Endothelial cell of umbilical vein (primary cell): Measurements from ENCODE around the gene AIF1L. TPM values are rescaled to one million over a fixed set of nuclear protein-coding genes. Genes with fewer than 3 reads are reported as not detected.

Experiments
- BruUV-seq: library from RNA; stranded (reverse); fragments of 400-500 nt; replicated peaks from 2 replicates; lab custom pipeline; 2021; lab: Mats Ljungman, UMichigan
- CTCF ChIA-PET: fragments of 300-600, 350-600 bp; sonication (Branson Sonifier 250); formaldehyde crosslinking; loops from one replicate; lab custom pipeline; 2021; ENCODE audit warnings: antibody characterized with exemption, inconsistent platforms; lab: Charles Lee
- POLR2A ChIA-PET: fragments of 300-600, 350-600 bp; sonication (Branson Sonifier 250); formaldehyde crosslinking; loops from one replicate; lab custom pipeline; 2021; ENCODE audit warnings: antibody characterized with exemption, inconsistent platforms; lab: Charles Lee
- DNase-seq: peaks from one replicate; pipeline ENCODE4 v3.0.0-alpha.2; 2011; ENCODE audit warnings: low read depth, low spot score
- FAIRE-seq: peaks from 2 replicates; lab custom pipeline; 2011; peaks lifted over from hg19 to GRCh38; lab: Jason Lieb, UNC
- H2AFZ ChIP-seq: 2 replicates; pipeline ENCODE4 v1.6.0; 2012; ENCODE audit warnings: low read depth, low read length, control low read depth, inconsistent platforms
- H3K27ac ChIP-seq: 2 replicates; pipeline ENCODE4 v1.5.1; 2011; ENCODE audit warnings: low read depth, mild to moderate bottlenecking, control low read depth, low read length, moderate library complexity; ENCODE audit not compliant: insufficient read depth
- H3K27me3 ChIP-seq, 2 experiments: 2 replicates each; pipeline versions ENCODE4 v1.6.0 to v1.6.1; 2011; ENCODE audit warnings: low read length in 2 of 2, mixed read lengths in 1 of 2; ENCODE audit not compliant: control insufficient read depth in 2 of 2, insufficient read depth in 2 of 2
- H3K36me3 ChIP-seq, 2 experiments: 2 replicates in 1 of 2; 3 replicates in 1 of 2; pipeline ENCODE4 v1.5.1; 2011; ENCODE audit warnings: low read length in 2 of 2, mild to moderate bottlenecking in 1 of 2, moderate library complexity in 1 of 2; ENCODE audit not compliant: control insufficient read depth in 2 of 2, insufficient read depth in 2 of 2; ENCODE audit errors: extremely low read depth in 1 of 2
- H3K4me1 ChIP-seq: 3 replicates; pipeline ENCODE4 v1.5.1; 2011; ENCODE audit warnings: mild to moderate bottlenecking, low read length; ENCODE audit not compliant: control insufficient read depth, insufficient read depth; ENCODE audit errors: extremely low read depth
- H3K4me2 ChIP-seq: 2 replicates; pipeline ENCODE4 v1.6.1; 2011; ENCODE audit warnings: low read length, control low read depth, mixed read lengths; ENCODE audit not compliant: insufficient read depth
- H3K4me3 ChIP-seq, 3 experiments: fragments of 200-600 bp in 1 of 3; sonication (generic), shearing (Covaris generic) in 1 of 3; replicated peaks in 1 of 3; 2 replicates each; pipeline ENCODE4 v1.5.1; 2011 to 2016; ENCODE audit warnings: control low read depth in 3 of 3, low read length in 3 of 3, mild to moderate bottlenecking in 2 of 3, inconsistent platforms in 1 of 3, low read depth in 1 of 3, moderate library complexity in 1 of 3; ENCODE audit not compliant: insufficient read depth in 1 of 3
- H3K79me2 ChIP-seq: 2 replicates; pipeline ENCODE4 v1.6.0; 2012; ENCODE audit warnings: low read length, inconsistent platforms; ENCODE audit not compliant: control insufficient read depth, insufficient read depth
- H3K9ac ChIP-seq: replicated peaks from 2 replicates; pipeline ENCODE3; 2011; ENCODE audit warnings: low read length, control low read depth; ENCODE audit not compliant: insufficient read depth; ENCODE audit errors: extremely low read depth
- H3K9me1 ChIP-seq: replicated peaks from 3 replicates; pipeline ENCODE4 v1.6.0; 2011; ENCODE audit warnings: mild to moderate bottlenecking, low read length; ENCODE audit not compliant: control insufficient read depth, insufficient read depth; ENCODE audit errors: extremely low read depth
- H3K9me3 ChIP-seq: replicated peaks from 2 replicates; pipeline ENCODE4 v1.5.1; 2012; ENCODE audit warnings: low read length, inconsistent platforms; ENCODE audit not compliant: control insufficient read depth, insufficient read depth
- H4K20me1 ChIP-seq: replicated peaks from 2 replicates; pipeline ENCODE3; 2011; ENCODE audit warnings: mild to moderate bottlenecking, low read length; ENCODE audit not compliant: control insufficient read depth, insufficient read depth; ENCODE audit errors: extremely low read depth
- CTCF ChIP-seq, 2 donors: IDR thresholded peaks; 1 replicate in 1 of 2; 2 replicates in 1 of 2; pipeline ENCODE4 v1.5.1; 2011; ENCODE audit warnings: low read length in 2 of 2, mild to moderate bottlenecking in 2 of 2, moderate library complexity in 2 of 2, control low read depth in 1 of 2, inconsistent platforms in 1 of 2, low read depth in 1 of 2; ENCODE audit not compliant: insufficient read depth in 1 of 2; ENCODE audit errors: extremely low read depth in 1 of 2
- EZH2 ChIP-seq: IDR thresholded peaks from 2 replicates; pipeline ENCODE4 v1.6.1; 2012; ENCODE audit warnings: borderline replicate concordance, low read depth, mild to moderate bottlenecking, moderate library complexity, low read length, inconsistent platforms; ENCODE audit not compliant: severe bottlenecking
- FOS ChIP-seq: IDR thresholded peaks from 2 replicates; pipeline ENCODE4 v1.6.1; 2011; ENCODE audit warnings: mild to moderate bottlenecking, low read length, moderate library complexity, borderline replicate concordance; ENCODE audit not compliant: insufficient read depth
- GATA2 ChIP-seq: IDR thresholded peaks from 2 replicates; pipeline ENCODE4 v1.7.0; 2011; ENCODE audit warnings: low read depth, mild to moderate bottlenecking, moderate library complexity, mixed read lengths, low read length; ENCODE audit not compliant: insufficient read length, insufficient read depth
- JUN ChIP-seq: IDR thresholded peaks from 2 replicates; pipeline ENCODE4 v1.6.1; 2011; ENCODE audit warnings: borderline replicate concordance, low read depth; ENCODE audit not compliant: insufficient read length, insufficient read depth
- MAX ChIP-seq: IDR thresholded peaks from 2 replicates; pipeline ENCODE4 v1.6.1; 2011; ENCODE audit not compliant: insufficient read depth, insufficient read length
- MYC ChIP-seq: IDR thresholded peaks from one replicate; pipeline ENCODE4 v1.6.1; 2011; ENCODE audit warnings: mild to moderate bottlenecking, low read depth, low read length
- POLR2A ChIP-seq: IDR thresholded peaks from 2 replicates; pipeline ENCODE4 v1.6.1; 2012; ENCODE audit warnings: low read depth, mild to moderate bottlenecking, control low read depth, low read length
- POLR2AphosphoS5 ChIP-seq: IDR thresholded peaks from 2 replicates; pipeline ENCODE4 v1.6.1; 2012; ENCODE audit warnings: low read depth, mild to moderate bottlenecking, control low read depth, low read length, moderate library complexity; ENCODE audit not compliant: insufficient read depth
- dilution Hi-C: fragments of 300-500 bp; cut with MboI; formaldehyde crosslinking; loops from one replicate; pipeline ENCODE4 v1.15.0; 2019; ENCODE audit warnings: low sequenced_read_pairs; ENCODE audit not compliant: extremely low pct_ligation_motif_present
- intact Hi-C: fragments of 100-400 bp; cut with micrococcal nuclease; formaldehyde crosslinking; loops from one replicate; pipeline ENCODE4 v1.10.0; 2022
- polyA plus RNA-seq, 4 experiments: library from polyadenylated mRNA; depleted of rRNA in 3 of 4; stranded (reverse) in 3 of 4; unstranded in 1 of 4; fragments of >200 nt; gene quantifications; 2 replicates each; pipeline versions ENCODE4 v1.2.1 to v1.2.3, GENCODE V29; 2011 to 2012; ENCODE audit warnings: missing spikeins in 1 of 4
- total RNA-seq: library from RNA; stranded (reverse); gene quantifications from 2 replicates; pipeline ENCODE4 v1.2.3, GENCODE V29; 2021

Gene AIF1L
- total and polyA plus RNA-seq, 2 donors (not counting 3 experiments of a cell fraction or from before 2014, with no cell fraction given), result 17.8 to 39.7 TPM

GRCh38 chr9:131125038-131125287 lies 28.6 kb downstream of the AIF1L start:
- intact Hi-C loops, result loop anchor here (1.0 kb wide), 2 partner anchors 8 to 67 kb away; no protein-coding TSS in a partner anchor

More at GRCh38 chr9:131125038-131125287, 28.6 kb downstream of the AIF1L start:
- CTCF ChIA-PET, result interaction anchor here (0.6 to 2.3 kb wide), 7 partner anchors 15 to 211 kb away, joined by 3 to 17 read pairs (median 7); partner anchors contain the start of gene AIF1L
- peaks cover 10% of the 10 kb centered on the region in 2 experiments for H3K36me3 ChIP-seq
- dilution Hi-C loops, result no loop called here
- H2AFZ ChIP-seq, result peak overlapping the region; percentile 18
- no peaks in the 10 kb centered on the region for H4K20me1 ChIP-seq
- POLR2A ChIA-PET, result interaction anchor here (0.8 to 1.4 kb wide), 2 partner anchors 8 to 14 kb away, joined by 4 to 7 read pairs; no protein-coding TSS in a partner anchor
- H3K4me3 ChIP-seq, result peak overlapping the region; percentile 37 to 83 (median 65)
- H3K9me1 ChIP-seq, result no peaks in the 10 kb centered on the region
- H3K27ac ChIP-seq, result peak overlapping the region; percentile 63
- peak overlapping the region; percentile 88 for H3K4me2 ChIP-seq
- H3K9me3 ChIP-seq, result no peaks in the 10 kb centered on the region
- FAIRE-seq (no peak), DNase-seq (no peak)
- H3K4me1 ChIP-seq, result peaks cover 11% of the 10 kb centered on the region
- BruUV-seq, result TSS peak; percentile 99
- TF ChIP-seq POLR2A (no peak), GATA2 (no peak), POLR2AphosphoS5 (no peak), MYC (no peak), EZH2 (no peak), CTCF (IDR thresholded peaks at IDR 0.05; ENCODE audit: extremely low read depth in 1 of 2, insufficient read depth in 1 of 2, low read depth in 1 of 2, low read length in 2 of 2) (no peak), FOS (no peak), JUN (no peak), MAX (no peak)
- H3K9ac ChIP-seq, result peak overlapping the region; percentile 89
- no peaks in the 10 kb centered on the region for H3K27me3 ChIP-seq
- peaks cover 17% of the 10 kb centered on the region for H3K79me2 ChIP-seq
